Stimulated activated naive CD8-positive, alpha-beta T cell treated with anti-CD3 and anti-CD28 coated beads, Interleukin-15, Interleukin-2, amounts not matched to agents 100 ng/mL and 50 ng/mL, for 24 hours (primary cell): ENCODE measurements around the gene BICD1.

ENCODE experiments used
- H3K27ac Mint-ChIP-seq: one replicate; pipeline ENCODE4 v1.8.0; 2021; ENCODE audit warnings: mild to moderate bottlenecking, mixed read lengths
- H3K27me3 Mint-ChIP-seq: one replicate; pipeline ENCODE4 v1.8.0; 2021; ENCODE audit warnings: mixed read lengths
- H3K36me3 Mint-ChIP-seq: one replicate; pipeline ENCODE4 v1.8.0; 2021; ENCODE audit warnings: low read depth, mixed read lengths
- H3K4me1 Mint-ChIP-seq: one replicate; pipeline ENCODE4 v1.8.0; 2021; ENCODE audit warnings: low read depth, mixed read lengths
- H3K4me3 Mint-ChIP-seq: one replicate; pipeline ENCODE4 v1.8.0; 2021; ENCODE audit warnings: mild to moderate bottlenecking, mixed read lengths
- H3K9me3 Mint-ChIP-seq: one replicate; pipeline ENCODE4 v1.8.0; 2021; ENCODE audit warnings: mixed read lengths

BICD1 gene

DNA sequence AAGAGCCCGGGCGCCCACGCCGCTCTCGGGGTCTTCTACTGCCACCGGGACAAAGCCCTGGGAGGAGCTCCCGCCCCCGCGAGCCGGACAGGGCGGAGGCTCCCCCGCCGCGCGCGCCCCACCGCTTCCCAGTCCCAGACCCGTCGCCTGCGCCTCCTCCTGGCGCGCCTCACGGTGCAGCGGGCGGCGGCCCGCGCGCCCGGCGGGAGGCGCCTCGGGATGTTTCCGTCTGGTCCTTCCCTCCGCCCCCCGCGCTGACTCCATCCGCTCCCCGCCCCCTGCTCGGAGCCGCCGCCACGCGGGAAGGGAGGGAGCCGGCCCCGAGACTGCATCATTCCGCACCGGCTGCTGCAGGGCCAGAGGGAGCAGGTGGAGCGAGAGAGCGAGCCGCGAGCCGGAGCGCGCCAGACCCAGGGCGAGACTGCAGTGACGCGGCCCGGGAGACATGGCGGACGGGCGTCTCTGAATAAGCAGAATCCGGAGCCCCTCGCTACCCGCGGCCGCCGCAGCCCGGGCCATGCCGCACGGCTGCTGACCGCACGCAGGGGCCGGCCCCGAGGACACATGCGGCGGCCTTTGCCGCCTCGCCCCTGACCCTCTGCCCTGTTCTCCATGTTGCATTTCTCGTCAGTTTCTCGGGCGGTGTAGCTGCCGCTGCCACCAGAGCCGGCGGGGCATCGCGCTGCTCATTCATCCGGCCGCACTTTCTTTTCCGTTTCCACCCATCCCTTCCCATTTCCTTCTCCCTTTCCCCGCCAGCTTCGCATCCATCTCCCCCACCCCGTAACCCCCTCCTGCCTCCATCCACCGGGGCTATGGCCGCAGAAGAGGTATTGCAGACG lies at the start of gene BICD1:
Gene BICD1 (plus strand): TSS at position 331 of the 842 bp plus-strand sequence. CDS start 485 bp downstream, at position 816.
- Mint-ChIP-seq H3K4me3 (peak within 1 kb of the TSS; percentile 92), H3K4me1 (peaks cover 30% of the 10 kb centered on the region), H3K27me3 (peaks cover 4% of the 10 kb centered on the region), H3K9me3 (no peaks in the 10 kb centered on the region), H3K36me3 (peaks cover 5% of the 10 kb centered on the region), H3K27ac (peak within 1 kb of the TSS; percentile 86)

DNA sequence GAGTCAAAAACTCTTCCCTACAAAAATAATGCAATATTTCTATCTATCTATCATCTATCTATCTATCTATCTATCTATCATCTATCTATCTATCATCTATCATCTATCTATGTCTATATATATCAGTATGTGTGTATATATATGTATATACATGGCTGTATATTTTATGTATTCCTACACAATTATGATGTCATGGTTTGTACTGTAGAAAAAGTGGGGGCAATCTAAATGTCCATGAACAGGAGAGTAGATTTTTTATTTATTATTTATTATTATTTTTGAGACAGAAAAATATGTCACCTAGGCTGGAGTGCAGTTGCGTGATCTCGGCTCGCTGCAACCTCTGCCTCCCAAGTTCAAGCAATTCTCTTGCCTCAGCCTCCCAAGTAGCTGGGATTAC lies 45.6 kb upstream of the BICD1 start:
- H3K27me3 Mint-ChIP-seq: no peaks in the 10 kb centered on the region
- H3K27ac Mint-ChIP-seq: no peak overlapping the region
- no peaks in the 10 kb centered on the region for H3K36me3 Mint-ChIP-seq
- no peak overlapping the region for H3K4me3 Mint-ChIP-seq
- peaks cover 11% of the 10 kb centered on the region for H3K4me1 Mint-ChIP-seq
- no peaks in the 10 kb centered on the region for H3K9me3 Mint-ChIP-seq

DNA sequence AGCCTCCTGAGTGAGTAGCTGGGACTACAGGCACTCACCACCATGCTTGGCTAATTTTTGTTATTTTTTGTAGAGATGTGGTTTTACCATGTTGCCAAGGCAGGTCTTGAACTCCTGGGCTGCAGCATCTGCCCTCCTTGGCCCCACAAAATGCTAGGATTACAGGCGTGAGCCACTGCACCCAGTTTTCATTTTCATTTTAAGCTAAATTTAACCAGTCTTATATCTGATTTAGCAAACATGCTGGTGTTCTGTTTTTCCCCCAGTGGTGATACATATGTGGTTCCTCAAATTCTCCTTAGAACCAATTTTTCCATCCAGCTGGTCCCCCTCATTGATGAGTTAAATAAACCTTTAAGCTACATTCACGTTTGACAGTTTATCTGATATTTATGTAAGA lies 43.8 kb upstream of the BICD1 start:
- no peaks in the 10 kb centered on the region for H3K27me3 Mint-ChIP-seq
- H3K4me1 Mint-ChIP-seq: peaks cover 11% of the 10 kb centered on the region
- no peaks in the 10 kb centered on the region for H3K9me3 Mint-ChIP-seq
- no peak overlapping the region for H3K4me3 Mint-ChIP-seq
- no peaks in the 10 kb centered on the region for H3K36me3 Mint-ChIP-seq
- H3K27ac Mint-ChIP-seq: no peak overlapping the region

DNA sequence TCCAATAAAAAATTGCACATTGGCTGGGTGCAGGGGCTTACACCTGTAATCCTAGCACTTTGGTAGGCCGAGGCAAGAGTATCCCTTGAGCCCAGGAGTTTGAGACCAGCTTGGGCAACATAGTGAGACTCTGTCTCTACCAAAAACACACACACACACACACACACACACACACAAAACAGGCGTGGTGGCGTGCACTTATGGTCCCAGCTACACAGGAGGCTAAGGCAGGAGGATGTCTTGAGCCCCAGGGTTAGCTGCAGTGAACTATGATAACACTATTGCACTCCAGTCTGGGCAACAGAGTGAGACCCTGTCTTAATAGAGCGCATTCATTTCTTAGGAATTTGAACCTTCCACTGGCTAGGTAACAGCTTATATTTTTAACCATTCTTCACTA lies 42.9 kb upstream of the BICD1 start:
- Mint-ChIP-seq H3K36me3 (no peaks in the 10 kb centered on the region), H3K4me3 (no peak overlapping the region), H3K9me3 (no peaks in the 10 kb centered on the region), H3K4me1 (peaks cover 11% of the 10 kb centered on the region), H3K27ac (no peak overlapping the region), H3K27me3 (no peaks in the 10 kb centered on the region)

DNA sequence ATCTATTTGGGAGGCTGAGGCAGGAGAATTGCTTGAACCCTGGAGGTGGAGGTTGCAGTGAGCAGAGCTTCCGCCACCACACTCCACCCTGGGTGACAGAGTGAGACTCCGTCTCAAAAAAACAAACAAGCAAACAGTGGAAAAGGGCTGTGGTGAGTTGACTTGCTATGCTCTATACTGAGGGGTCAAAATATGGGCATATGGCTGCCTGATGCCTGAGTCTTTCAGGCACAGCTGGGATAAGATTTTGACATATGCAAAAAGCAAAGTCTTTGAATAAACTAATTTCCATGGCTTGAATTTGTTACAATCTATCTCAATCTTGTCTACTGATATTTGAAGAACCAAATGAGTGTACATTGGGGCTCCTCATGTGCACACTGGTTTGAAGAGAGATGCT lies 40.4 kb upstream of the BICD1 start:
- no peaks in the 10 kb centered on the region for H3K27me3 Mint-ChIP-seq
- no peak overlapping the region for H3K4me3 Mint-ChIP-seq
- H3K4me1 Mint-ChIP-seq: peaks cover 7% of the 10 kb centered on the region
- H3K27ac Mint-ChIP-seq: no peak overlapping the region
- H3K36me3 Mint-ChIP-seq: no peaks in the 10 kb centered on the region
- no peaks in the 10 kb centered on the region for H3K9me3 Mint-ChIP-seq

DNA sequence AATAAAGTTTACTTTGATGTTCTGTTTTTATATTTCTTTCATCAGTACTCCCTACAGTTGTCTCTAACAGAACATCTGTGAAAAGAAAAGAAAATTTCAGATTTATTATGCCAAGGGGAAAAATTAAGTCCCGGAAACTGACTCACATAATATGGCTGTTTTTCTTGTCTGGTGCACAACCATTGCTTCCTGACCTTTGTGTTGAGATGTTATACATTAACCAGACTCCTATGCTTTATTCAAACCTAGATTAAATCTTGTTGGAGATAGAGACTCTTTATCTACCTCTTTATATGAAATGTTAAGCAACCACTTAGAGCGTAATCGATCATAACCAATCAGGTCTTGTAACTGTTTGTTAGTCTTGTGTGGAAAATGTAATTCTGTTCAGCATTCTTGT lies 37.6 kb upstream of the BICD1 start:
- Mint-ChIP-seq H3K27me3 (no peaks in the 10 kb centered on the region), H3K9me3 (no peaks in the 10 kb centered on the region), H3K4me1 (no peaks in the 10 kb centered on the region), H3K4me3 (no peak overlapping the region), H3K27ac (no peak overlapping the region), H3K36me3 (no peaks in the 10 kb centered on the region)

DNA sequence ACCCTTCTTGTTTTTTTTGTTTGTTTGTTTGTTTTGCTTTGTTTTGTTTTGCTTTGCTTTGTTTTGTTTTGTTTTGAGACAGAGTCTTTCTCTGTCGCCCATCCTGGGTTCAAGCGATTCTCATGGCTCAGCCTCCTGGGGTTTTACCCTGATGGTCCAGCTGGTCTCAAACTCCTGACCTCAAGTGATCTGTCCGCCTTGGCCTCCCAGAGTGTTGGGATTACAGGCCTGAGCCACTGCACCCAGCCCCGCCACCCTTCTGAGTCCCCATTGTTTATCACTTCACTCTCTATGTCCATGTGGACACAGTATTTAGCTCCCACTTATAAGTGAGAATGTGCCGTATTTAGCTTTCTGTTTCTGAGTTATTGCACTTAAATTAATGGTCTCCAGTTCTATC lies 36.9 kb upstream of the BICD1 start:
- no peak overlapping the region for H3K4me3 Mint-ChIP-seq
- no peak overlapping the region for H3K27ac Mint-ChIP-seq
- H3K27me3 Mint-ChIP-seq: no peaks in the 10 kb centered on the region
- no peaks in the 10 kb centered on the region for H3K9me3 Mint-ChIP-seq
- H3K36me3 Mint-ChIP-seq: no peaks in the 10 kb centered on the region
- no peaks in the 10 kb centered on the region for H3K4me1 Mint-ChIP-seq

DNA sequence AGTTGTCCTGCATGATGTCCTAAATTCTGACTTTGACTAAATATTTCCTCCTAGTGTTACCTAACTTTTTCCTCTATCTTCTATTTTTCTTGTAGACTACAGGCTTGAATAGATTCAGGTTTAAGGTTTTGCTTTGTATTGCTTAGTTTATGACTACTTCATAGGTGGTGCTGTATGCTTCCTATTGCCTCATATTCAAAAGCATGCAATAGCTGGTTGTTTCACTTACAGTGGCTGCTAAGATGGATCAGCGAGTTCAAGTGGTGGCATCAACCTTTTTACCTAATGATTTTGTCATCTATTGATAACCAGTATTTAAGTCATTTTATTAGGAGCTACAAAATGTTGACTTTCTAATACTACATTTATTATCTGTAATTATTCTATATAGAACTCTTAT lies 36.3 kb upstream of the BICD1 start:
- H3K4me3 Mint-ChIP-seq: no peak overlapping the region
- no peak overlapping the region for H3K27ac Mint-ChIP-seq
- H3K4me1 Mint-ChIP-seq: no peaks in the 10 kb centered on the region
- H3K9me3 Mint-ChIP-seq: no peaks in the 10 kb centered on the region
- no peaks in the 10 kb centered on the region for H3K27me3 Mint-ChIP-seq
- H3K36me3 Mint-ChIP-seq: no peaks in the 10 kb centered on the region

DNA sequence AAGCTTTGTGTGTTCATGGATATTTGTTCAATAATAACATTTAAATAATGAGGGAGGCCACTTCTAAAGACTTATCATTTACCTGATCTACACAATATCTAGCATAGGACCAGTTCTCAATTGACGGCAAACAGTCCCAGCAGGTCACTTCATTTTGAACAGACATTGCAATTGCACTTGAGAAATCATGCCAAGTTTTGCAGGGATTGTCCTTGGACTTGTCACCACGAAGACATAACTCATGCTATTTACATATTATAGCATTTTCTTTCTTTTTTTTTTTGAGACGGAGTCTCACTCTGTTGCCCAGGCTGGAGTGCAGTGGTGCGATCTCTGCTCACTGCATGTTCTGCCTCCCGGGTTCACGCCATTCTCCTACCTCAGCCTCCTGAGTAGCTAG lies 34.5 kb upstream of the BICD1 start:
- Mint-ChIP-seq H3K27ac (no peak overlapping the region), H3K4me3 (no peak overlapping the region), H3K9me3 (no peaks in the 10 kb centered on the region), H3K4me1 (no peaks in the 10 kb centered on the region), H3K27me3 (no peaks in the 10 kb centered on the region), H3K36me3 (no peaks in the 10 kb centered on the region)

DNA sequence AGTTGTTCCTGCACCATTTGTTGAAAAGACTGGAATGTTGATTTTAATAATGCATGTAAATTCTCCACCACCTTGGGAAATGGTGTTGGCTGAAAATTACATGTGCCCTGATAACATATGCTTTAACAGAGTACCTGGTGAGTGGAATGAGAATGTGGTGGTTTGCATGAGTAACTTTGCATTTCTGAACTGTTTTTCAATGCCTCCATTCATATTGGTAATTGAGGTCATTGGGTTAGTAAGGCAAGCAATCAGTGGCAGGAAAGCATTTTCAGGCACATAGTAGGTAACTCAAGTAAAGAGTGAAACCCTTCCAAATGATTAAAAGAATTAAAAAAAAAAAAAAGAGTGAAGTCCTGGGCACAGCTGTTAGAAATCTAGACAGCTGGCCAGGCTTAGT lies 32.2 kb upstream of the BICD1 start:
- Mint-ChIP-seq H3K27me3 (no peaks in the 10 kb centered on the region), H3K36me3 (no peaks in the 10 kb centered on the region), H3K4me1 (no peaks in the 10 kb centered on the region), H3K4me3 (no peak overlapping the region), H3K9me3 (no peaks in the 10 kb centered on the region), H3K27ac (no peak overlapping the region)

DNA sequence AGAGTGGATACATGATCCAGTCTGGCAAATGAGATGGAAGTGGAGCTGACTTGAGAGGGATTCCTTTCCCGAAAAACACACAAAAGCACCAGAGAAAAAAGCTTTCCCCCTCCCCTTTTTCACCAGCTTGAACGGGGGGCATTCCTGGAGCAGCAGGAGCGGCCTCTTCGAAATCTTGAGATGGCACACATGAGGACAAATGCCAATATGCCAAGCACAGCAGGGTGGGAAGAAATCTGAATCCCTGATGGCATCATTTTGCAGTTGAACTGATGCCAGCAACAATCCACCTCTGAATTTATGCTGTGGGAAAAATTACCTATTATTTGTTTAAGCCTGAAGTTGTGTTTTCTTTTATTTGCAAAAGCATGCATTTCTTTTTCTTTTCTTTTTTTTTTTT lies 29.7 kb upstream of the BICD1 start:
- Mint-ChIP-seq H3K27me3 (no peaks in the 10 kb centered on the region), H3K4me1 (no peaks in the 10 kb centered on the region), H3K9me3 (no peaks in the 10 kb centered on the region), H3K27ac (no peak overlapping the region), H3K4me3 (no peak overlapping the region), H3K36me3 (no peaks in the 10 kb centered on the region)

DNA sequence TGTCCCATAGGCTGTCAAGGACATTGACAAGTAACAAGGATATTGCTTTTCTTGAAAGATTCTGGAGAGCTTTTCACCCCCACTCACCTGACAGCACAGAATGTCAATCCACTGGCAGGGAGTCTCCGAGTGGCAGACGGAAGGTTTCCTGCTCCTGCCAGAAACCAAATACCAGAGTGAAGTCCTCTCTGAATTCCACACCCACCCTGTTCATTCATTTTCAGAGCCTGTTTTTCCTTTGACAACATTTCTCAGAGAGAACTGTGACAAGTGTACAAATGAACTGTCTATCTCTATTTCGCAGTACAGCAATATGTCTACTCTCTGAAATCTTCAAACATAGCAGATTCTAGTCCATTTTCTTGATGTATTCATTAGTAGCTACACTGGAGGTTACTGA lies 26.2 kb upstream of the BICD1 start:
- Mint-ChIP-seq H3K36me3 (no peaks in the 10 kb centered on the region), H3K27me3 (no peaks in the 10 kb centered on the region), H3K4me3 (no peak overlapping the region), H3K9me3 (no peaks in the 10 kb centered on the region), H3K27ac (no peak overlapping the region), H3K4me1 (no peaks in the 10 kb centered on the region)

DNA sequence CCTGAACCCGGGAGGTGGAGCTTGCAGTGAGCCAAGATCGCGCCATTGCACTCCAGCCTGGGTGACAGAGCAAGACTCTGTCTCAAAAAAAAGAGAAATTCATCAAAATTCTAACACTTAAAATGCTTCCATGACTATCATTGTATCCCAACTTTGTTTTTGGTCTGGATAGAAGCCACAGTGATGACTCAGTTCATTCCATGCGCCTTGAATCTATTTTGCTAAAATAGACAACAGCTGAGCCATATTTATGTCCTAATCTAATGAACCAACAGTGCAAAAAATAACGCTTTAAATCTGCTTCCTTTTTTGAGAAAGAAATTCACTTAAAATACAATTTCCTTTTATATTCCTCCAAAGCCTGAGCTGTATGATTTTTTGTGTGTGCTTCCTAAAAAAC lies 23.2 kb upstream of the BICD1 start:
- no peaks in the 10 kb centered on the region for H3K9me3 Mint-ChIP-seq
- no peaks in the 10 kb centered on the region for H3K36me3 Mint-ChIP-seq
- no peak overlapping the region for H3K27ac Mint-ChIP-seq
- H3K27me3 Mint-ChIP-seq: no peaks in the 10 kb centered on the region
- H3K4me1 Mint-ChIP-seq: no peaks in the 10 kb centered on the region
- H3K4me3 Mint-ChIP-seq: no peak overlapping the region

DNA sequence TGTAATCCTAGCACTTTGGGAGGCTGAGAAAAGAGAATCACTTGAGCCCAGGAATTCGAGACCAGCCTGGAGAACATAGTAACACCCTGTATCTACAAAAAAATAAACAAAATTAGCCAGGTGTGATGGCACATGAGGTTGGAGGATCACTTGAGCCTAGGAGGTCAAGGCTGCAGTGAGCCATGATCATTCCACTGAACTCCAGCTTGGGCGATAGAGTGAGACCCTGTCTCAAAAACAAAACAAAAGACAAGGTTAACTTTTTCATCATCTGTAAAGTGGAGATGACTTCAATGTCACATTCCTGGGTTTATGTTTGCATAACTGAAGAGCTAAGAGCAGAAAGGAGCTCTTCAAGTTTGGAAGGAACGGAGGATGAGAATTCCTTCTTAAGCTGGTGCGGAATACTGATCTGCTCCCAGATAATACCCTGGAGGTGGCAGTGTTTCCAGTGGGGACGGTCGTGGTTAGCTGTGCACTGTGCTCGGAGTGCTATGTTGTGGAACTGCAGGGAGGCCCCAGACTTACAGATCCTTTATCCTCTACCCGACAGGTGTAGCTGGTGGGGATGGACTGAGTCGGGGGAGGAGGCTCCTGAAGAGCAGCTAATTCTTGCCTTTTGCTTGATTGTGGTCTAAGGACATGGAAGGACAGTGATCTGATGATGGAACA lies 22.5 kb upstream of the BICD1 start:
- Mint-ChIP-seq H3K27me3 (no peaks in the 10 kb centered on the region), H3K9me3 (no peaks in the 10 kb centered on the region), H3K4me1 (no peaks in the 10 kb centered on the region), H3K4me3 (no peak overlapping the region), H3K27ac (no peak overlapping the region), H3K36me3 (no peaks in the 10 kb centered on the region)

DNA sequence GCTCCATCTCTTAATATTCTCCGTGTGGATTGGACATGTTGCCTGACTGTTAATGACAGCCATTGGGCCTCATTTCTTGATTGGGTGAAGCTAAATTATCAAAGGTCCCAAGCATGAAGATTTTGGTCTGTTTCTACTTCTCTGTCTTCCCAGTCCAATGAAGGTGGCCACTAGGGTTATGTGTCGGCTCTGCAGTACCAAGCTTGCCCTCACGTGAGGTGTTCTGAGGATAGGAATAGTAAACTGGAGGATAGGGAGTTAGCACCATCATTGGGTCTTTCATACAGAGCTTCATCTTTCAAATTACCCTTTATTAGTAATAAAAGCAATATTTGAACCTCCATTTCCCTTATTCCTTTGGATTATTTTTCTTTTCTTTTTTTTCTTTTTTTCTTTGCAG lies 21.9 kb upstream of the BICD1 start:
- Mint-ChIP-seq H3K9me3 (no peaks in the 10 kb centered on the region), H3K27ac (no peak overlapping the region), H3K4me1 (no peaks in the 10 kb centered on the region), H3K36me3 (no peaks in the 10 kb centered on the region), H3K27me3 (no peaks in the 10 kb centered on the region), H3K4me3 (no peak overlapping the region)

DNA sequence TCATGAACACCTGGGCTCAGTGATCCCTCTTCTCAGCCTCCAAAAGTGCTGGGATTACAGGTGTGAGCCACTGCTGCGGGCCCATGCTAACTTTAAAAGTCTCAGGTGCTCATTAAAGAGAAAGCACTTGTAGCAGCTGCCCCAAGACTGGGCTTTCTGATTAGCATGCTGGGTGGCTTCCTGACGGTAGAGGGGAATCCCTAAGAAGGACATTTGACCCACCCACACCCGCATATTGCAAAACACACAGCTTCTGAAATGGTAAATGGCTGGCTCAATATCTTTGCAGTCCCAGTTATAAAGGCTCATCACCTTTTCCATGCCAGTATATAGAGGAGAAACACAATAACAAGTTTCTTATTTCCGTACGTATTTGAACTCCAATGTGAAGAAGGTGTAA lies 19.3 kb upstream of the BICD1 start:
- Mint-ChIP-seq H3K36me3 (no peaks in the 10 kb centered on the region), H3K9me3 (no peaks in the 10 kb centered on the region), H3K4me3 (no peak overlapping the region), H3K27me3 (no peaks in the 10 kb centered on the region), H3K27ac (no peak overlapping the region), H3K4me1 (no peaks in the 10 kb centered on the region)
